ENCODE measurements around the gene NAB1. TPM values are rescaled to one million over a fixed set of nuclear protein-coding genes. Genes with fewer than 3 reads are reported as not detected.
"Not testable (repeated sequence)": the region's sequence is repeated elsewhere in the genome, so short reads cannot be mapped to it uniquely, and the experiment has no call there.

Gene NAB1
- total RNA-seq, 3 donors from 2014 or later: 23.4 to 55.0 (median 28.9) TPM

GRCh38 chr2:190697421-190697820 is 48.5 kb downstream of the NAB1 start:
- no peak for ATAC-seq
- DNase-seq: no peak
- intact Hi-C loops (cut with DNase I, micrococcal nuclease): no loop called here

DNA sequence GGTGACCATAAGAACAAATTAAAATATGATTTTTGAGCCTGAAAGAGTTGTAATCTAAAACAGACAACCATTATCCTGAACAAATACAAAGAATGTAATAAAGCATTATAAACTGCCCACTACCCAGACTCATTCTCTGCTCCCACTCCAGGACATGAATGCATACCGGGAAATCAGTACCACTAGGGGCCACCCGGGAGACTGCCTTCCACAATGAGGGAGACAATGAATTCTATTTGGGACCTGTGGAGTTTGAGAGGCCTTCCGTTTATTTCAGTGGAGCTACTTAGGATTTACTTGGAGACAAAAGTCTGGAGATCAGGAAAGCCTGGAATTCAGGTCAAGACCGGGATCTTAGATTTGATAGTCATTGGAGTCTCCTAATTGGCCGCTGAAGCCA is 50.0 kb downstream of the NAB1 start:
- DNase-seq (no peak), ATAC-seq (no peak)
- TF ChIP-seq CTCF (IDR thresholded peaks at IDR 0.05): no peak
- Histone ChIP-seq H3K4me1 (ENCODE audit: low read depth) (no peaks in the 10 kb centered on the region), H3K36me3 (ENCODE audit: low read depth) (no peaks in the 10 kb centered on the region), H3K9me3 (no peaks in the 10 kb centered on the region), H3K4me3 (no peak overlapping the region)
- intact Hi-C loops (cut with DNase I, micrococcal nuclease): no loop called here

More at GRCh38 chr2:190697421-190697820, 48.5 kb downstream of the NAB1 start:
- Histone ChIP-seq H3K4me1 (ENCODE audit: low read depth) (no peaks in the 10 kb centered on the region), H3K4me3 (no peak overlapping the region), H3K36me3 (ENCODE audit: low read depth) (no peaks in the 10 kb centered on the region), H3K9me3 (no peaks in the 10 kb centered on the region)
- no peak for TF ChIP-seq CTCF (IDR thresholded peaks at IDR 0.05)

GRCh38 chr2:190701586-190701985 is 52.7 kb downstream of the NAB1 start:
- DNase-seq (no peak), ATAC-seq (no peak)
- no peaks in the 10 kb centered on the region for H3K36me3 ChIP-seq (ENCODE audit: low read depth)
- no peak for TF ChIP-seq CTCF (IDR thresholded peaks at IDR 0.05)
- intact Hi-C loops (cut with DNase I, micrococcal nuclease): no loop called here
- H3K4me1 ChIP-seq (ENCODE audit: low read depth): no peaks in the 10 kb centered on the region
- H3K4me3 ChIP-seq: no peak overlapping the region
- no peaks in the 10 kb centered on the region for H3K9me3 ChIP-seq

- no peak for TF ChIP-seq CTCF (IDR thresholded peaks at IDR 0.05)
- intact Hi-C loops (cut with DNase I, micrococcal nuclease): no loop called here
- Histone ChIP-seq H3K9me3 (no peaks in the 10 kb centered on the region), H3K36me3 (ENCODE audit: low read depth) (no peaks in the 10 kb centered on the region), H3K4me3 (no peak overlapping the region), H3K4me1 (ENCODE audit: low read depth) (no peaks in the 10 kb centered on the region)
- DNase-seq (no peak), ATAC-seq (no peak)
These were observed 56.4 kb downstream of the NAB1 start for GRCh38 chr2:190705280-190705679.

DNA sequence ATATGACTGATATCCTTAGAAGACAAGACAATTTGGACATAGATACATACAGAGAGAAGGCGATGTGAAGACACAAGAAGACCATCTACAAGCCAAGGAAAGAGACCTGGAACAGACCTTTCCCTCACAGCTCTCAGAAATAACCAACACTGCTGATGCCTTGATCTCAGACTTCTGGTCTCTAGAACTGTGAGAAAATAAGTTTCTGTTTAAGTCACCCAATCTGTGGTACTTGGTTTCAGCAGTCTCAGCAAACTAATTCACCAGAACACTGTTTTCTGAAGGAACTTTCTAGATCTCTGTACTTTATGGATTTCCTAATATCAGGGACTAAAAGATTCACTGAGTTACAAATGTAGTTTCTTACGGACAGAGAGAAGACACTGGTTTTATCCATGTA is 58.8 kb downstream of the NAB1 start:
- no peak for TF ChIP-seq CTCF (IDR thresholded peaks at IDR 0.05)
- Histone ChIP-seq H3K36me3 (ENCODE audit: low read depth) (no peaks in the 10 kb centered on the region), H3K9me3 (no peaks in the 10 kb centered on the region), H3K4me1 (ENCODE audit: low read depth) (no peaks in the 10 kb centered on the region), H3K4me3 (no peak overlapping the region)
- DNase-seq: no peak
- intact Hi-C loops (cut with DNase I, micrococcal nuclease): no loop called here
- no peak for ATAC-seq

- H3K4me3 ChIP-seq; ATAC-seq; DNase-seq; H3K36me3 ChIP-seq (ENCODE audit: low read depth); H3K4me1 ChIP-seq (ENCODE audit: low read depth); H3K9me3 ChIP-seq; intact Hi-C loops (cut with DNase I, micrococcal nuclease): not testable (repeated sequence)
These were observed 59.8 kb downstream of the NAB1 start for GRCh38 chr2:190708650-190709049.
